T-helper 17 cell (primary cell): ENCODE data around the gene HMG20A. TPM values are rescaled to one million over a fixed set of nuclear protein-coding genes. Genes with fewer than 3 reads are reported as not detected.

ENCODE experiments used
- ATAC-seq: fragments of 150-1000 bp; cut with Tn5 transposase; 2 replicates; pipeline ENCODE4 v1.10.0; 2021; ENCODE audit warnings: mild to moderate bottlenecking, moderate library complexity
- DNase-seq, 3 donors: peaks; one replicate each; pipeline versions ENCODE4 v3.0.0 to v3.0.0-alpha.2; 2020 to 2021
- H3K9me3 ChIP-seq: one replicate; pipeline ENCODE4 v1.7.0; 2013; ENCODE audit warnings: low read length, mild to moderate bottlenecking; ENCODE audit not compliant: control insufficient read depth, poor library complexity, severe bottlenecking
- H3K27ac Mint-ChIP-seq: one replicate; pipeline ENCODE4 v1.8.0; 2022; ENCODE audit warnings: mild to moderate bottlenecking, moderate library complexity, mixed read lengths
- H3K27me3 Mint-ChIP-seq: one replicate; pipeline ENCODE4 v1.8.0; 2022; ENCODE audit warnings: mixed read lengths
- H3K36me3 Mint-ChIP-seq: one replicate; pipeline ENCODE4 v1.8.0; 2022; ENCODE audit warnings: low read depth, mixed read lengths
- H3K4me1 Mint-ChIP-seq: one replicate; pipeline ENCODE4 v1.8.0; 2022; ENCODE audit warnings: mild to moderate bottlenecking, mixed read lengths
- H3K4me3 Mint-ChIP-seq: one replicate; pipeline ENCODE4 v1.8.0; 2022; ENCODE audit warnings: mild to moderate bottlenecking, moderate library complexity, mixed read lengths
- total RNA-seq, 4 donors: library from RNA in 2 of 4; stranded (reverse) in 2 of 4; gene quantifications; one replicate each; pipeline ENCODE4 v1.2.3 and lab custom pipeline; 2022 to 2026

The HMG20A gene
- total RNA-seq, 2 donors from 2014 or later = 22.3 to 30.6 TPM

DNA sequence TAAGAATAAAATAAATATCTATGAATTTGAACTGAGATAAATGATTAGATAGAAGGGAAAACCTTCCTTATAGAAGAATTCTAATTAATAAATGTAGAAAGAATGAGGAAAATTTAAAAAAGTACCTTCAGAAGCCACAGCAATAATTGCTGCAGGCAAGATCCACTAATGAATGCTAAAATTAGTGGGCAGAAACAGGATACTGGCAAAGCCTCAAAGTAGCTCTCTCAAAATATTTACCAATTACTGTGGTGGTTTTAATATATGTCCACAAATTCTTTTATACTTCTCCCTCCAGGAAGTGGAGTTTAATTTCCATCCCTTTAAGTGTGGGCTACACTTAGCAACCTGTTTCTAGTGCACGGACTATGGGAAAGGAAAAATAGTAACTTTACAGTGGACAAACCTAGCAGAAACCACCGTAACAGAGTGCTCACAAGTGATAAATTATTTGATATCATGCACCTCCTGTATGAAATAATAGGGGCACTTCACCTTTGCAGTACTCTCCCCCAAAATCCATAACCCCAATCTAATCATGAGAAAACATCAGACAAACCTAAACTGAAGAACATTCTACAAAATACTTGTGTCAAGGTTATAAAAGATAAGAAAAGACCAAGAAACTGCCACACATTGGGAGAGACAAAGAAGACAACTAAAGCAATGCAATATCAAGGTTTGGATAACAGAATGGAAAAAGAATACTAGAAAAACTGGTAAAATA lies 7.6 kb upstream of the HMG20A start:
- H3K9me3 ChIP-seq = no peaks in the 10 kb centered on the region
- Mint-ChIP-seq H3K27me3 (no peaks in the 10 kb centered on the region), H3K36me3 (no peaks in the 10 kb centered on the region), H3K4me3 (no peak overlapping the region), H3K4me1 (peaks cover 10% of the 10 kb centered on the region), H3K27ac (no peak overlapping the region)
- DNase-seq (no peak), ATAC-seq (no peak)

DNA sequence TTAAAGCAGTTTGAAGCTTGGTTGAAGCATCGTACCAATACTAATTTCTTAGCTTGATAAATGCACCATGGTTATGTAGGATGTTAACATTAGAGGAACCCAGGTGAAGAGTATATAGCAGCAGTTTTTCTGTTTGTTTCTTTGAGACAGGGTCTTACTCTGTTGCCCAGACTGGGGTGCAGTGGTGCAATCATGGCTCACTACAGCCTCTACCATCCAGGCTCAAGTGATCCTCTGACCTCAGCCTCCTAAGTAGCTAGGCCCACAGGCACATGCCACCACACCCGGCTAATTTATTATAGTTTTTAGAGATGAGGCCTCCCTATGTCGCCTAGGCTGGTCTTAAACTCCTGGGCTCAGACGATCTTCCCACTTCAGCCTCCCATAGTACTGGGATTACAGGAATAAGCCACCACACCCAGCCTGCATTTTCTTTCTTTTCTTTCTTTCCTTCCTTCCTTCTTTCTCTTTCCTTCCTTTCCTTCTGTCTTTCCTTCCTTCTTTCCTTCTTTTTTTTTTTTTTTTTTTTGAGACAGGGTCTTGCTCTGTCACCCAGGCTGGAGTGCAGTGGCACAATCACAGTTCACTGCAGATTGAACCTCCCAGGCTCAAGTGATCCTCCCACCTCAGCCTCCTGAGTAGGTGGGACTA lies 6.9 kb upstream of the HMG20A start:
- Mint-ChIP-seq H3K4me3 (no peak overlapping the region), H3K27me3 (peaks cover 6% of the 10 kb centered on the region), H3K27ac (no peak overlapping the region), H3K36me3 (no peaks in the 10 kb centered on the region), H3K4me1 (peaks cover 16% of the 10 kb centered on the region)
- DNase-seq (no peak), ATAC-seq (no peak)
- H3K9me3 ChIP-seq = no peaks in the 10 kb centered on the region

- no peak for DNase-seq
- no peaks in the 10 kb centered on the region for H3K9me3 ChIP-seq
- ATAC-seq = no peak
Observed at GRCh38 chr15:77414789-77415442, 5.8 kb upstream of the HMG20A start.

GRCh38 chr15:77415450-77416147 lies 5.1 kb upstream of the HMG20A start:
- no peak for ATAC-seq
- H3K27ac Mint-ChIP-seq = no peak overlapping the region
- no peak for DNase-seq
- peaks cover 14% of the 10 kb centered on the region for H3K4me1 Mint-ChIP-seq
- H3K27me3 Mint-ChIP-seq = peaks cover 8% of the 10 kb centered on the region
- no peak overlapping the region for H3K4me3 Mint-ChIP-seq
- peaks cover 3% of the 10 kb centered on the region for H3K36me3 Mint-ChIP-seq
- no peaks in the 10 kb centered on the region for H3K9me3 ChIP-seq

More at GRCh38 chr15:77414789-77415442, 5.8 kb upstream of the HMG20A start:
- H3K4me1 Mint-ChIP-seq = peaks cover 16% of the 10 kb centered on the region
- H3K4me3 Mint-ChIP-seq = no peak overlapping the region
- H3K27me3 Mint-ChIP-seq = peaks cover 8% of the 10 kb centered on the region
- H3K27ac Mint-ChIP-seq = no peak overlapping the region
- H3K36me3 Mint-ChIP-seq = no peaks in the 10 kb centered on the region

DNA sequence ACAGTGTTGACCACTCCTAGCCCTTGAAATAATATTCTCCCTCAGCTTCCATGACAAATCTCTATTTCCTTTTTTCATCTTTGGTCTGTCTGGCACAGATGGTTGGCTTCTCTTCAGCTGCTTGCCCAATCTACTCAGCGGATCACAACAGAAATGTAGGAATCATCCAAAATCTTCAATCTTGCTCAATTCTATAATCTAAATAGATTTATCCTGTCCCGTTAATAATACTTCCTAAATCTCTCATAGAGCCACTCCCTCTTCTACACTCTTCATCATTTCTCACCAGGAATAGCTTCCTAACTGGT lies 4.6 kb upstream of the HMG20A start:
- peaks cover 8% of the 10 kb centered on the region for H3K27me3 Mint-ChIP-seq
- ATAC-seq = no peak
- H3K4me1 Mint-ChIP-seq = peaks cover 17% of the 10 kb centered on the region
- H3K9me3 ChIP-seq = no peaks in the 10 kb centered on the region
- H3K27ac Mint-ChIP-seq = no peak overlapping the region
- peaks cover 3% of the 10 kb centered on the region for H3K36me3 Mint-ChIP-seq
- H3K4me3 Mint-ChIP-seq = no peak overlapping the region
- no peak for DNase-seq

DNA sequence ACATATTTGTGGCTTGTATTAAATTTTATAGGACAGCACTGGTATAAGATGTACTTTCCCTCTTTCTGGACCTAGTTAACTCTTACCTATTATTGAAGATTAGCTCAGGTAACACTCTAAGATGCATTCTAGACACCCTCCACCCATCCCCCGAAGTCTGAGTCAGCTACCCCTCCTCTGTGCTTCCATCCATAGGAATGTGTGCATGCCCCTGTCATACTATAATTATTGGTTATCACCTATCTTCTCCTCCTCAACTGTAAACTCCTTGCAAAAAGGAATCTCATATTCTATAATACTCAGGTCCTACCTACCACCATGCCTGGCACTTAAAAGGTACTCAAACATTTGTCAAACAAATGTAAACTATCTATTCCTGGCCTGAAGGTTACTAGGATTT lies 3.7 kb upstream of the HMG20A start:
- Mint-ChIP-seq H3K4me3 (no peak overlapping the region), H3K27ac (no peak overlapping the region), H3K4me1 (peaks cover 23% of the 10 kb centered on the region), H3K27me3 (peaks cover 8% of the 10 kb centered on the region), H3K36me3 (peaks cover 3% of the 10 kb centered on the region)
- ATAC-seq (no peak), DNase-seq (no peak)
- no peaks in the 10 kb centered on the region for H3K9me3 ChIP-seq

DNA sequence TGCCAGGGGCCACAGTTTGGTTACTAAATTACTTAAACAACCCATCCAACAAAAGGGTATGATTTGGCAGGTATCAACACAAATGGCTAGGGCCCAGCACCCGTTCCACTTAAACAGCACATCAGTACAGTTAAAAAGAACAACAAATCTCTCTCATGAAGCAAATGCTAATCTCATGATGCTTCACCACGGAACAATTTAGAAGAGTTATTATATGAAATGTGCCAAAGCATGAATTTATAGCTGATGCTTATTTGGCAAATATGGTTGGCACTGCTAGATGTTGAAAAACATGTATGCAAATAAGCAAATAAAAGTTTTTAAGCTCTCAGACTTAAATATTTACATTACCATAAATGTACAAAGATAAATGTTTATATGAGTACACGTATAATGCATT lies 3.1 kb upstream of the HMG20A start:
- peaks cover 3% of the 10 kb centered on the region for H3K36me3 Mint-ChIP-seq
- no peak for ATAC-seq
- H3K9me3 ChIP-seq = no peaks in the 10 kb centered on the region
- no peak overlapping the region for H3K27ac Mint-ChIP-seq
- DNase-seq = no peak
- peaks cover 8% of the 10 kb centered on the region for H3K27me3 Mint-ChIP-seq
- peaks cover 19% of the 10 kb centered on the region for H3K4me1 Mint-ChIP-seq
- no peak overlapping the region for H3K4me3 Mint-ChIP-seq

DNA sequence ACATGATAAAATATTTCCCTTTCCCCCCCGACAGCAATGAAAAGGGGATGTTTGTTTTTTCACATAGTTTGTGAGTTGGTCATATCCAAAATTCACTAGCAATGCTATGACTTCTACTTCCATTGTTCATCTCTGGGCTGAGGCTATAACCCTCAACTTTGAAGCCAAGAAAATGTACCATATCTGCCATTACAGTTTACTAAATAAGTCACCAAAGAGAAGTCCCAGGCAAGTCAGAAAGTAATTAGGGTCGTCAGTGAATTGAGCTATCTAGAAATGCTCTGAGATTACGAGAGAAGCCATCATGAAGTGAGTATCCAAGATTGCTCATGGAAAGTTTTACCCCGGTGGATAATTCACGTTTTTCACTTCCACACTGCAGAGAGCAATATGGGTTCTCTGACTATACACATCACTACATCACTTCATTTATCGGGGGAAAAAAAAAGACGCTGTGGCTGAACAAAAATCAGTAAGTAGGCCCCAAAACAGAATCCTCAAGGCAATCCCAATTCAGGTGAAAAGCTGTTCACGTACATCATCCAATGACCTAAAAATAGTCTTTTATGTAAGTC lies 2.2 kb upstream of the HMG20A start:
- Mint-ChIP-seq H3K4me1 (peaks cover 22% of the 10 kb centered on the region), H3K27me3 (peaks cover 8% of the 10 kb centered on the region), H3K4me3 (peak overlapping the region; percentile 98), H3K36me3 (peaks cover 3% of the 10 kb centered on the region), H3K27ac (peak overlapping the region; percentile 84)
- DNase-seq (no peak), ATAC-seq (no peak)
- no peaks in the 10 kb centered on the region for H3K9me3 ChIP-seq

DNA sequence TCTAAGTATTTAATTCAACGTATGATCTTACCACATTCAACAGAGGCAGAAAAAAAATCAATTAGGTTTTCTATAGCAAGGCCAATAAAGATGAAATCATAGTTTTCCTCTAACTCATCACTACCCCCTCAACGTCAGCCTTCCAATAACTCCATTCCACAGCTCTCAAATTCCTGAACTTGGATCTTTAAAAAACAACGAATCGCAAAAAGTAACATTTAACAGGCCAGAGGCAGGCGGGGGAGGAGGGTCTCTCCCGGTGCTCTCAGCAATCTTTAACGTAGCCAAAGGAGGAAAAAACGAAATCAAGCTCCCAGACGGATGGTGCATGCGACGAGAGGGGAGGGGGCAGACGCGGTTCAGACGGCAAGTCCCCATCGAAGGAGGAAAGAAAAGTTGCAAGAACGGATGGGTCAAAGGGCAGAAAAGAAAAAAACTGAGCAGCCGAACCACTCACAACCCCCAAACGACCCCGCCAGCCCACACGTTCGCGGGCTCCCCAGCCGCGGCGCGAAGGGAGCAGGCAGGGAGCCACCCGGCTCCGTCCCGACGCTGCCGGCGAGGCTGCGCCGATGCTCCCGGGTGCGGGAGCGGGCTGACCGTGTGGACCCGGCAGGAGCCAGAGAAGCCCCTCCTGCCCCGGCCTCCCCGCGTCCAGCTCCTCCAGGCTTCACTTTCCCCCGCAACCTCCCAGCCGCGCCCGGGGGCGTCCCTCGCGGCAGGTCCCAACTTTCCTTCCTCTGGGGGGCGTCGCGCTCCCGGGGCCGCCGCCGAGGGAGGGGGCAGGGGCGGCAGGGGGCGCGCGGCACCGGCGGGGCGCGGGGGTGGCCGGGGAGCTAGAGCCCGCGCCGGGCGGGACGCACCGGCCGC lies 1.5 kb upstream of the HMG20A start:
- H3K4me1 Mint-ChIP-seq = peaks cover 27% of the 10 kb centered on the region
- ATAC-seq = no peak
- peaks cover 3% of the 10 kb centered on the region for H3K36me3 Mint-ChIP-seq
- peak in 1 of 3 donors; percentile 26 for DNase-seq
- H3K9me3 ChIP-seq = no peaks in the 10 kb centered on the region
- peak overlapping the region; percentile 98 for H3K4me3 Mint-ChIP-seq
- H3K27ac Mint-ChIP-seq = peak overlapping the region; percentile 84
- peaks cover 8% of the 10 kb centered on the region for H3K27me3 Mint-ChIP-seq

GRCh38 chr15:77419836-77420609 lies 665 bp upstream of the HMG20A start, which contains the start of gene PEAK1:
TSS of gene PEAK1 (minus strand) at chr15:77420104. CDS start at chr15:77181926, 238,178 bp downstream.
- Mint-ChIP-seq H3K27ac (peak within 1 kb of the TSS; percentile 97), H3K27me3 (peaks cover 8% of the 10 kb centered on the region), H3K4me1 (peaks cover 34% of the 10 kb centered on the region), H3K4me3 (peak within 1 kb of the TSS; percentile 98), H3K36me3 (peaks cover 3% of the 10 kb centered on the region)
- peak; percentile 99 for ATAC-seq
- H3K9me3 ChIP-seq = no peaks in the 10 kb centered on the region
- DNase-seq = peak; percentile 98 to 99 (median 99)

DNA sequence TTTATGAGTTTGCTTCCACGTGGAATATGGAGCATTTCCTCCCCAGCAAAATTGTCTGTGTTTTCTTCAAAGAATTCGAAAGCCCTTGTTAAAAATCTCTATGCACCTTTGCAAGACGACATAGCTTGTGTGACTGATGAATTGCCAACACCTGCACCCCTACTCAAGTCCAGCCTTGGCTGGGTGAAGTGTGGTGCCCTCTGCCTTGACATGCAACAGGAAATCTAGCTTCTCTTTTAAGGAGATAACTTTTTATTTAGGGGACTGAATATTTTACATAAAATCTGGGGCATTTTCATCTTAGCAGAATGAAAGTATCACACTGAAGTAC lies 647 bp downstream of the HMG20A start:
- ATAC-seq (no peak), DNase-seq (no peak)
- Mint-ChIP-seq H3K27me3 (peaks cover 8% of the 10 kb centered on the region), H3K4me3 (peak overlapping the region; percentile 98), H3K27ac (peak overlapping the region; percentile 97), H3K36me3 (peaks cover 3% of the 10 kb centered on the region), H3K4me1 (peaks cover 42% of the 10 kb centered on the region)
- no peaks in the 10 kb centered on the region for H3K9me3 ChIP-seq

DNA sequence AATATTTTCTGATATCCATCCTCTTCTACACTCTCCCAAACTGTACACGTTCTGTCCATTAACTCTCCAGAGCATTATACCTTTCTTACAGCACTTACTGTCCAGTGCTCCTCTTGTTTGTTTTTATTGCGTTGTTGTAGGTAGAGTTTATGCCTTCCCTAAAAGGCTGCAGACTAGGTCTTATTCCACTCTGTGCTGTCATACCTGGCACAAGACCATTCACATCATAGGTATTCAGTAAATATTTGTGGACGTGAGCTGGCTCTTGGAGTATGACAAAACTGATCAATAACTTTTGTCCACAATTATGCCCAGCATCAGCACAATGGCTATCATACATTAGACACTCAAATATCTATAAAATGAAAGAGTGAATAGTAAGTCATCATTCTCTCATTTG lies 4.4 kb downstream of the HMG20A start:
- H3K4me1 Mint-ChIP-seq = peaks cover 47% of the 10 kb centered on the region
- no peak overlapping the region for H3K27ac Mint-ChIP-seq
- H3K4me3 Mint-ChIP-seq = no peak overlapping the region

More for the DNA sequence above, 4.4 kb downstream of the HMG20A start:
- H3K27me3 Mint-ChIP-seq = no peaks in the 10 kb centered on the region
- ATAC-seq (no peak), DNase-seq (no peak)
- no peaks in the 10 kb centered on the region for H3K9me3 ChIP-seq
- H3K36me3 Mint-ChIP-seq = peaks cover 3% of the 10 kb centered on the region
